GM19043 (cell line): ENCODE data around the gene IFT20.

Experiments used
- ATAC-seq: cut with Tn5 transposase; IDR thresholded peaks from one replicate; pipeline ENCODE4 v1.9.1; 2021; ENCODE audit warnings: low read depth; ENCODE audit not compliant: unreplicated experiment

IFT20 gene

GRCh38 chr17:28338056-28338768 lies 2.9 kb upstream of the IFT20 start:
- ATAC-seq = no peak

DNA sequence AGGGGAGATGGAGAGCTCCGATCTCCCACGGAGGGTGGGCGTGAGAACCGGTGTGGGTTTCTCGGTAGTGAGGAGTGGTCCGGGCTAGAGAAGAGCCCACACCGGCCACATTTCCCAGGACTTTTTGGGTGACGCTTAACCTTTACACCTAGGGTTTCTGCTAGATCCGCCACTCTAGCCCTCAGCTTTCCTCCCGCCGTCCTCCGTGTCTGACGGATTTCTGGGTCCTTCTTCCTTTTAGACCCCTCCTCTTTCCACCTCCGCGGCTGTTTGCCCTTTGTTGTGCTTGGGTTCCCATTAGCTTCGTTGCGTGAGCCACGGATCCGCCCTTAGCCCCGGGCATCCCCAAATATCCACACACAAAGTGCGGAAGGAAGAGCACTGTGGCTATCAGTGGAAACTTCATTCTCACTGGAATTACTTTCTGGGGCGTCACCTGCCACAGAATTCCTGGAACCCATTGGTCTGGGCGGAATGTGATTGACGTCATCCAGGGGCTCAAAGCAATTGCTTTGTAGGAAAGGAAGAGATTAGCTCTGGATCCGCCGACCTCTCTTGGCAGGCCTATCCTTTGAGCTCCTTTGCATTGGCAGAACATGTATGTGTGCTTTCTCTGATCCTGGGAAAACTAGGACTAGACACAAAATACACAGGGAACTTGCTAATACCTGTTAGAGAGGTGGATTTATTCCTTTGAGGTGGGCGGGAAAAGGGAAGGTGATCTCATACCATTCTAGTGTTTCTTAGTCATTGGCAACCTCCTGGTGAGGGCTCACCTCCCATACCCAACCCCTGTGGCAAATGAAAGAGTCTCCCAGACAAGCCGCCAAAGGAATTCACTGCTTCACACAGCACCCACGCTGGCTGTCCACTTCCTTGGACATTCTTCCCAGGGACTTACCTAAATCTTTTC lies 943 bp upstream of the IFT20 start:
- ATAC-seq = no peak

- ATAC-seq = no peak
Measured at GRCh38 chr17:28334666-28335200, 539 bp downstream of the IFT20 start.

DNA sequence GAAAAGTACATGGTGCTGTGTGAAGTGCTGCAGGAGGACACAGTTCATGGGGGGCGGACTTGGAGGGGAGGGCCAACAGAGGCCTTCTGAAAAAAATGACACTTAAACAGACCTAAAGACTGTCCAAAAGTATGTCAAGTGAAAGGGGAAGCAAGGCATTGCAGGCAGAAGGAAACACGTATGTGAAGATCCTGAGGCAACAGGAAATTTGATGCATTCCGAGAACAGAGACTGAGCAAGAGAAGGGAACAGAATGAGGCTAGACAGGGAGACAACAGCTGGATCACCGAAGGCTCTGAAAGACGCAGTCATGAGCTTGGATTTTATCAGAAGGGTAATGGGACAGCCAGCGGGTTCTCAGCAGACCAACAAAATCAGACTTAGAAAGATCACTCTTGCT lies 1.1 kb downstream of the IFT20 start:
- ATAC-seq = no peak

DNA sequence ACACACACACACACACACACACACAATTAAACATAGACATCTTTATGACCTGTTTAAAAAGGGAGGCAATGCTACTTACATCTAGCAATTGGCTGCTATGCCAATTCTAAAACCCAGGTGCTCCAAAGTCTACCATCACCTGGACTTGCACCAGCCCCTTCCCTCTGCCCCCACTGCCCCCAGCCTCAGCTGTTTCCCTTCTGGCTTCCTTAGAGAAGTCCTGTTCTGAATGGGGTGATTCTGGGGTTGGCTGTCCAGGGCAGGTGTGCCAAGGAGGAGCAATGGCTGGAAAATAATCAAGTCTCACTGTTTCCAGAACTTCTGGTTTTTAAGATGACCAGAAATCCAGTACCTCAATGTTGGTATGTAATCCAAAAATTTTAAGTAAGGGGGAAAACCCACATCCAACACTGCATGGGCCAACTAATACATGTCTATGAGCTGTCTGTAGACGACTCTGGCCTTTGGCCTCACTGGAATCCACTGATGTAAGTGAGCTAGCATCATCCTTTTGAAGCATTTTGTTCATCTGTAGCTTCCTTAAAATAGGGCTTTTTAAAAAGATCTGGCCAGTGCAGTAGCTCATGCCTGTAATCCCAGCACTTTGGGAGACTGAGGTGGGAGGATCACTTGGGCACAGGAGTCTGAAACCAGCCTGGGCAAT lies 2.1 kb downstream of the IFT20 start:
- no peak for ATAC-seq

GRCh38 chr17:28331891-28332420 lies 3.3 kb downstream of the IFT20 start:
- no peak for ATAC-seq

DNA sequence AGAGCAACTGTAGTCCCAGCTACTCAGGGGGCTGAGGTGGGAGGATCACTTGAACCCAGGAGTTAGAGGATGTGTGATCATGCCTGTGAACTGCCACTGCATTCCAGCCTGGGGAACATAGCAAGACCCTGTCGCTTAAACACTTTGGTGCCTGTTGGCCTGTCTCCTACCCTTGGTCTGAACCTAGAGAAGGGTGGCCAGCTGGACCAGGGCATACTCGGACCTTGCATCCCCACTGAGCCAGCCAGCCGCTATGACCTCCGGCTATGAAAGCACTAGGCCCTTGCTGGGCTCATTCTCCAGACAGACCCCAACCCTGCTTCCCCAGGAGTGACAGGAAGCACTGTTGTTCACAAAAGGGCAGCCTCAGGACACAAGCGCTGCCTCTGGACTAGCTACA lies 4.6 kb downstream of the IFT20 start:
- ATAC-seq = no peak

DNA sequence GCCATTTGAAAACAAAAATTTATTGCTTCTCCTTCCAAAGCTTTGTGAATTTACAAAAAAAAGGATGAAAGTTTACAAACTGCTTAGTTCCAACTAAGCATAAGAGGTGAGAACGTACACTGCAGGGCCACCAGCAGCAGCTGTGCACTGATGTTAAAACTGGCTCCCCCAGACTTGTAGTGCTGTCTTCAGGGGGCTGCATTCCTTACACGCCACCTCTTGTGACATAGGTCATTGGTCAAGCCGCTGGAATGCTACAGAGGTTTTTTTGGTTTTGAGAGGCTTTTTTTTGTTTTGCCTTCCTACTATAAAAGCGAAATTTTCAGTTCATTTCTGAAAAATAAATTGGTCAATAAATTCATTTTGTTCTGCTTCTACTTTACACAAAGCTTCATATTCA lies 6.9 kb downstream of the IFT20 start:
- no peak for ATAC-seq

DNA sequence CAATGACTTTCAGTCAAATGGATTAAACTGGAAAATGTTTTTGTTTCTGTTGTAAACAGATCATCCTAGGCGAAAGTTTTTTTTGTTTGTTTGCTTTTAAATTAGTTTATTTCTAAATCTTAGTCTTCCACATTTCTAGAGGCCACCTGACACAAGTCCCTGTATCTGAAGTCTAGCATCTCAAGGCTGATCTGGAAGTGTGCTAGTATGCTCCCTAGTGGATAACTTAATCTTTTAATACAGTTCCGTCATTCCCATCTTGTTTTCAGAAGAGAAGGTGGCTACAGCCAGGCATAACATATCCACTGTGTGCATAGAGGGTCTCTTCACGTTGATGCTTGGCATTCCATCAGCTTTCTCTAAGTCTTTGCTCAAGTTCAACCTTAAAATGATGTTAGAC lies 7.6 kb downstream of the IFT20 start:
- ATAC-seq = no peak

DNA sequence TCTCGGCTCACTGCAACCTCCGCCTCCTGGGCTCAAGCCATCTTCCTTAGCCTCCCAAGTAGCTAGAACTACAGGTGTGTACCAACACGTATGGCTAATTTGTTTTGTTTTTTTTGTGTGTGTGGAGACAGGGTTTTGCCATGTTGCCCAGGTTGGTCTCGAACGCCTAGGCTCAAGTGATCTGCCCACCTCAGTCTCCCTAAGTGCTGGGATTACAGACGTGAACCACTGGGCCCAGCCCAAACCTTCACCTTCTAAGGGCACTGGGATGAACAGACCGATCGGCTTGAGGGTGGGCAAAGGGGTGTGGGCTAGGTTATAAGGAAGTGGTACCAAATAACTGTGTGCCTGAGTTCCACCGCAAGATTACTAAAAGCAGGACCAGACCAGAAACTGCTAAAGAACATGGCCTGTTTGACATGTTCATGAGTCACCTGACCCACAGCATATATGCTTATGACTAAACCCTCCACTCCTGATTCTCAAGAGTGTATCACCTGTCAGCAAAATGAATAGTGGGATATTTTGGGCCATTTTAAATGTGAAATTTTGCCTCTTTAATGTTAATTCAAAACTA lies 8.2 kb downstream of the IFT20 start:
- ATAC-seq = no peak

GRCh38 chr17:28326114-28326513 lies 9.2 kb downstream of the IFT20 start:
- no peak for ATAC-seq

DNA sequence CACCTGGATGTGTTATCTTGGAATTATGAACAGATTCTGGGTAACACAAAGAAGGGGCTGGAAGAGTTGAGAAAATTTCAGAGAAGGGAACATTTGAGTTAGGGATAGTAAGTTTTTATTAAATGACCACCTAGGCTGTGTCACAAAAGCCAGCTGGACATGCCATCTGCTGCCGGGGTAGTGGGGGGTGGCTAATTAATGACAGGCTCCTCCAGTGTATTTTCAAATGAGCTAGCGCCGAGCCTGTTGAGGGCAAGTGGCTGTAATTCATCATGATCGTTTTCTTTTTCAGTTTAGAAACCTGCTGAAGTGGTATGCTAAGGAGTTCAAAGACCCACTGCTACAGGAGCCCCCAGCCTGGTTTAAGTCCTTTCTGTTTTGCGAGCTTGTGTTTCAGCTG lies 10.1 kb downstream of the IFT20 start:
- ATAC-seq = no peak

DNA sequence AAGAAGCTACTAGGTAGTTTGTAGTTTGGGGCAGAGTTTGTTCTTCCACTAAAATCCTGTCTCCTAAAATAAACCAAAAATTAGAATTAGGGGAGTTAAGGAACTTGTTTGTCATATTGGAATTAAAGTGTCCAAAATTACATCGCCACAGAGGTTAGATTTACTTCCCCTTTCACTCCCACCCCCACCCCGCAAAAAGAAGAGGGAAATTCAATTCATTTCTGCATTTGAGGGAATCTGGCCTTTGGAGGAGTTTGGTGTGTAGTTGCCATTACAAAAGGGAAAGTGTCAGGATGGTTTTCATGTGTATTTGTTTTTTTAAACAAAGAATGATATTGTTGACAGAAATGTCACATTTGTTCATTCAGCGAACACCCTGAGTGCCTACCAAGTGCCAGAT lies 10.5 kb downstream of the IFT20 start:
- ATAC-seq = no peak

DNA sequence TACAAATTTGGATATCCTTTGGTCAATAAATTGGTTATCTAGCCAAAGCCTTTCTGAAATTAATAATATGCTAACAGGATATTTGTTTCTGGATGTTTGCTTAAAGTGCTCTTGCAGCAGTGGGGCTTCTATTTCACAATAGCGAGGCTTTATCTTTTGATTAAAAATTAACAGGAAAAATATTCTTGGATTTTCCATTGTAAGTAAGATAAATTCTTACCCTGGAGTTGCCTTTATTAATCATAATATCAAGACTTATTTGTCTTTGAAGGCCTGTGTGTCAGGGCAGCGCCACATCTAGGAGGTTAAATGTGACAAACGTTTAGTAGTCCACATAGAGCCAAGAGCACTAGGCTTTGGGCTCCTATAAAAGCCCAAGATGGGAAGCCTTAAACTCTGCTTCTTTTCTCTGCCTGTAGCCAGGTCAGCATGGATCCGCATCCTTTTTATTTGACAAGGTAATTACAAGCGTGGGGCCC lies 11.0 kb downstream of the IFT20 start:
- no peak for ATAC-seq

- no peak for ATAC-seq
Measured at GRCh38 chr17:28320215-28321061, 14.8 kb downstream of the IFT20 start.

DNA sequence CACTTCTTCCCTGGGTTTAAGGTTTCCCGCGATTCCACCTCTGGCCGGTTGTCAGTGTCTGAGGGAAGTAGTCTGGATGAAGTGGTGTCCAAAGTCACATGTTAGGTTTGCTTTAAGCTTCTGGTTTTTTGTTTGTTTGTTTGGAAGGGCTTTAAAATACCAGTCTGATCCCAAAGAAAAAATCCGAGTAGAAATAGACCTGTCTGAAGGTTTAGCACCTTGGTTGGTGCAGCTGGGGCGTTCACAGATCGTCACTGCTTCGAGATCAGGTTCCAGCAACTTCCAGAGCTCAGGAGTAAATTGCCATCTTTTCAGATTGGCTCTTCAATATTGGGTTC lies 15.7 kb downstream of the IFT20 start:
- ATAC-seq = no peak

- ATAC-seq = peak; percentile 94
Measured at GRCh38 chr17:28318759-28319597, 16.3 kb downstream of the IFT20 start, which contains the start of gene TMEM97. TMEM97 (plus strand) TSS chr17:28319200; CDS start chr17:28319240, 40 bp downstream.

DNA sequence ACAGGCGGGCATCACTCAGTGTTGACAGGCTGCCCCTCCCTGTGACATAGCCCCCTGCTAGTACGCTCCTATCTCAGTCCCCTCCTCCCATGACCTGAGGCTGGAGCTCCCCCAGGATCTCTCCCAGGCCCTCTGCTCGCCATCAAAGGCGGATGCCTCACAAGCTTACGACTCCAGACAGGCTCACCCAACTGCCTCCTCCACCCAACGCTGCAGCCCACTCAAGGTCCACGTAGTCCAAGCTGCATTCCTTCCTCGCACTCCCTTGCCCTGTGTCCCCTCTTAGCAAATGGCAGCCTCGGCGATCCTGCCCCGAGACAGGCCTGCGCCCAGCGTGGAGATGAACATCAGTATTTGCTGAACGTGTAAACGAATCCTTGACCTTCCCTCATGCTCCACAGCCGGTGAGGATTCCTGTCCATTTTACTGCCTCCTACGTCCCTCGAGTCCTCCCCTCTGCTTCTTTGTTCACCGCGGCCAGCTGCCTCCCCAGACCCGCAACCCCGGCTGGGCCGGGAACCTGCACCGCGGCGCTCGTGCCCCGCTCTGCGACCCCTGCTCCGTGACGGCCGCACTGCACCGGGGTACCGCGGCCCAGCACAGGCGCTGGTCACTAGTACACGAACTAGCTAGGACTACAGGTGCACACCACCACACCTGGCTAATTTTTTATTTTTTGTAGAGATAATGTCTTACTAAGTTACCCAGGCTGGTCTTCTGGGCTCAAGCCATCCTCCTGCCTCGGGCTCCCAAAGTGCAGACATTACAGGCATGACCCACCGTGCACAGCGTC lies 17.1 kb downstream of the IFT20 start:
- ATAC-seq = peak; percentile 16
